ENCODE measurements around the gene CD226.
"Not testable (repeated sequence)": the region's sequence is repeated elsewhere in the genome, so short reads cannot be mapped to it uniquely, and the experiment has no call there.

CD226 gene

GRCh38 chr18:69841117-69841516, 106.6 kb downstream of the CD226 start:
- in situ Hi-C loops (cut with MboI; ENCODE audit: low sequenced_read_pairs, unreplicated experiment), result no loop called here
- TF ChIP-seq CTCF (IDR thresholded peaks at IDR 0.05; ENCODE audit: borderline replicate concordance, control extremely low read depth, extremely low read depth, insufficient read depth, missing control alignments), result no peak
- DNase-seq (ENCODE audit: low spot score), result no peak

- in situ Hi-C loops (cut with MboI; ENCODE audit: low sequenced_read_pairs, unreplicated experiment), result no loop called here
- no peak for TF ChIP-seq CTCF (IDR thresholded peaks at IDR 0.05; ENCODE audit: borderline replicate concordance, control extremely low read depth, extremely low read depth, insufficient read depth, missing control alignments)
- DNase-seq (ENCODE audit: low spot score), result no peak
These were observed 107.2 kb downstream of the CD226 start for GRCh38 chr18:69840445-69840844.

- TF ChIP-seq CTCF (IDR thresholded peaks at IDR 0.05; ENCODE audit: borderline replicate concordance, control extremely low read depth, extremely low read depth, insufficient read depth, missing control alignments), result no peak
- DNase-seq (ENCODE audit: low spot score), result no peak
- in situ Hi-C loops (cut with MboI; ENCODE audit: low sequenced_read_pairs, unreplicated experiment), result no loop called here
These were observed 107.7 kb downstream of the CD226 start for GRCh38 chr18:69840001-69840400.

- no peak for TF ChIP-seq CTCF (IDR thresholded peaks at IDR 0.05; ENCODE audit: borderline replicate concordance, control extremely low read depth, extremely low read depth, insufficient read depth, missing control alignments)
- DNase-seq (ENCODE audit: low spot score), result no peak
- in situ Hi-C loops (cut with MboI; ENCODE audit: low sequenced_read_pairs, unreplicated experiment), result no loop called here
These were observed 108.2 kb downstream of the CD226 start for GRCh38 chr18:69839497-69839896.

- in situ Hi-C loops (cut with MboI; ENCODE audit: low sequenced_read_pairs, unreplicated experiment), result no loop called here
- no peak for DNase-seq (ENCODE audit: low spot score)
- TF ChIP-seq CTCF (IDR thresholded peaks at IDR 0.05; ENCODE audit: borderline replicate concordance, control extremely low read depth, extremely low read depth, insufficient read depth, missing control alignments), result no peak
These were observed 108.9 kb downstream of the CD226 start for GRCh38 chr18:69838620-69839411.

GRCh38 chr18:69838003-69838402, 109.7 kb downstream of the CD226 start:
- no peak for TF ChIP-seq CTCF (IDR thresholded peaks at IDR 0.05; ENCODE audit: borderline replicate concordance, control extremely low read depth, extremely low read depth, insufficient read depth, missing control alignments)
- in situ Hi-C loops (cut with MboI; ENCODE audit: low sequenced_read_pairs, unreplicated experiment), result no loop called here
- DNase-seq (ENCODE audit: low spot score), result no peak

GRCh38 chr18:69834980-69835379, 112.7 kb downstream of the CD226 start:
- in situ Hi-C loops (cut with MboI; ENCODE audit: low sequenced_read_pairs, unreplicated experiment); DNase-seq (ENCODE audit: low spot score): not testable (repeated sequence)
